ENCODE data around the gene NCBP2.
A peak's percentile ranks its signal among the peaks of the same experiment; 100 is the strongest.

DNA sequence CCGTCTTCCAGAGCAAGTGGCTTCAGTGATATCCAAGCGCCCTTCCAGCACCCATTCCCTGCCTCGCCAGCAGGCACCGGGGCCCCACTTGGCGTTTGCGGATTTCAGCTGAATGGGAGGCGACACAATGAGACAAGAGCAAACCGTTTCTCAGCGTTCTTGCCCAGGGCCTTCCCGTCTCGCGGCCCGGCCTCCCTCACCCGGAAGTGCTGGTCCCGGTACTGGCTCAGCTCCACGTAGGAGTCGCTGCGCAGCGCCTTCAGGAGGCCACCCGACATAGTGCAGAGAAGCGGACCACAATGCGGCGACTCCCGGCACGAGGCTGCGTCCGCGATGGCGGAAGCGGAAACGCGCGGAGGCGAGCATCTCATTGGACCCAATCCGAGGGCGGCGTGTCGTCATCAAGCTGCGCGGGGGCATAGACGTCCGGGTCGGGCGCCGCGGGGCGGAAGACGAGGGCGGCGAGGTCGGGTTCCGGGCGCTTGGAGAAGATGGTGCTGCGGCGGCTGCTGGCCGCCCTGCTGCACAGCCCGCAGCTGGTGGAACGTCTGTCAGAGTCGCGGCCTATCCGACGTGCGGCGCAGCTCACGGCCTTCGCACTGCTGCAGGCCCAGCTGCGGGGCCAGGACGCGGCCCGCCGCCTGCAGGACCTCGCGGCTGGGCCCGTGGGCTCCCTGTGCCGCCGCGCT is at the start of gene NCBP2:
- TF ChIP-seq, protein P1, sequence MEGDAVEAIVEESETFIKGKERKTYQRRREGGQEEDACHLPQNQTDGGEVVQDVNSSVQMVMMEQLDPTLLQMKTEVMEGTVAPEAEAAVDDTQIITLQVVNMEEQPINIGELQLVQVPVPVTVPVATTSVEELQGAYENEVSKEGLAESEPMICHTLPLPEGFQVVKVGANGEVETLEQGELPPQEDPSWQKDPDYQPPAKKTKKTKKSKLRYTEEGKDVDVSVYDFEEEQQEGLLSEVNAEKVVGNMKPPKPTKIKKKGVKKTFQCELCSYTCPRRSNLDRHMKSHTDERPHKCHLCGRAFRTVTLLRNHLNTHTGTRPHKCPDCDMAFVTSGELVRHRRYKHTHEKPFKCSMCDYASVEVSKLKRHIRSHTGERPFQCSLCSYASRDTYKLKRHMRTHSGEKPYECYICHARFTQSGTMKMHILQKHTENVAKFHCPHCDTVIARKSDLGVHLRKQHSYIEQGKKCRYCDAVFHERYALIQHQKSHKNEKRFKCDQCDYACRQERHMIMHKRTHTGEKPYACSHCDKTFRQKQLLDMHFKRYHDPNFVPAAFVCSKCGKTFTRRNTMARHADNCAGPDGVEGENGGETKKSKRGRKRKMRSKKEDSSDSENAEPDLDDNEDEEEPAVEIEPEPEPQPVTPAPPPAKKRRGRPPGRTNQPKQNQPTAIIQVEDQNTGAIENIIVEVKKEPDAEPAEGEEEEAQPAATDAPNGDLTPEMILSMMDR (IDR thresholded peaks at IDR 0.05; ENCODE audit: extremely low read depth in 1 of 2, insufficient read depth in 1 of 2, low read depth in 1 of 2, low read length in 2 of 2), result peak; percentile 64 to 81
- peak; percentile 90 for TF ChIP-seq POLR2A (IDR thresholded peaks at IDR 0.05; ENCODE audit: low read depth, low read length)
- TF ChIP-seq, protein P2, sequence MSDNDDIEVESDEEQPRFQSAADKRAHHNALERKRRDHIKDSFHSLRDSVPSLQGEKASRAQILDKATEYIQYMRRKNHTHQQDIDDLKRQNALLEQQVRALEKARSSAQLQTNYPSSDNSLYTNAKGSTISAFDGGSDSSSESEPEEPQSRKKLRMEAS (IDR thresholded peaks at IDR 0.05; ENCODE audit: insufficient read depth, insufficient read length), result peak; percentile 90
- no peak for TF ChIP-seq FOS (IDR thresholded peaks at IDR 0.05; ENCODE audit: borderline replicate concordance, insufficient read depth, low read length)

All from endothelial cell of umbilical vein (primary cell).